NCI-H2171 (cell line): ENCODE measurements around the gene OPTC.

Experiments used
- DNase-seq: peaks from one replicate; lab custom pipeline; 2025; lab: John Stamatoyannopoulos, UW

The OPTC gene

DNA sequence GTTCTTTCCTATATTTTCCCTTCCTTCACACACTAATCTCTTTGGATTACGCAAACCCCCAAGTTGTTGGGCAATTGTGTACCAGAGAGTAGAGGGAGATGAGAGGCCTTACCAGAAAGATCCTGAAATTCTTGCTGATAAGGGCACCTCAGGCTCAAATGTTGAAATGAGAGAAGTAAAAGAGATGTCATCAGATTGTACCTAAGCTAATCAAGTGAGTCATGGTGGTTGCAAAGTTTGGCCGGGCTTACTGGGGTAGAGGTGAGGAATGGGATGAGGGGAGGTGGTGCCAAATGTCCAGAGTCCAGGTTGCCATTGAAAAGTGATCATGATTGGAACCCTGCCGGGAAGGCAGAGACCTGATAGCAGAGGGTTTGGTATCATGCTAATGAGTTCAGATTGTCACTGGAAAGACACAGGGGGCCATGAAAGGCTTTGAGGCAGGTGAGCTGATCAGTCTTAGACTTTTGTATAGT lies 43.1 kb downstream of the OPTC start:
- no peak for DNase-seq

DNA sequence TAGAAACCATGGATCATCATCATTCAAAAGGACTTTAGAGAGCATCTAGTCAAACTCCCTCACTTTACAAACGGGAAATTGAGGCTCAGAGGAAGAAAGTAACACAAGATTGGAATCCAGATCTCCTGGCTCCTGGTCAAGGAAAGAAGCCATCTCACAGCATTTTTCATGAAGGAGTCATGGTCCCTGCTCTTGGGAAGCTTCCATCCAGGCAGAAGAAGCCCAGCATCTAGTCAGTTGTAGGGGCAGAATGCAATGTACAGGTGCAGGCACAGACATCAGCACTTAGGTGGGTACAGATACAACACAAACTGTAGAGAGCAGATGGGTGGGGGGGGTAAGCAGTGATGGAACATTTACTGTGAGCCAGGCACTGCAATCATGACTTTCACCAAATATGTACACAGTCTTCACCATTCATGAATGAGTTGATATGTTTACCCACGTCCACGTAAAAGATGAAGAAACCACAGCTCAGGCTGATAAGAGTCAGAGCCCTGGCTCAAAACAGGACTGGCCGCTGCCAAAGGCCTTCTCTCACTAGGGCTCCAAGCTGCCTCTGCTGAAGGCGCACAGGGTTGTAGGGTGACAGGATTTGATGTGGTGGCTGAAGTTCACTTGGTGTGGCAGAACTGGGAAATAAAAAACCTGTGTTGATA lies 44.0 kb downstream of the OPTC start:
- DNase-seq, result no peak

DNA sequence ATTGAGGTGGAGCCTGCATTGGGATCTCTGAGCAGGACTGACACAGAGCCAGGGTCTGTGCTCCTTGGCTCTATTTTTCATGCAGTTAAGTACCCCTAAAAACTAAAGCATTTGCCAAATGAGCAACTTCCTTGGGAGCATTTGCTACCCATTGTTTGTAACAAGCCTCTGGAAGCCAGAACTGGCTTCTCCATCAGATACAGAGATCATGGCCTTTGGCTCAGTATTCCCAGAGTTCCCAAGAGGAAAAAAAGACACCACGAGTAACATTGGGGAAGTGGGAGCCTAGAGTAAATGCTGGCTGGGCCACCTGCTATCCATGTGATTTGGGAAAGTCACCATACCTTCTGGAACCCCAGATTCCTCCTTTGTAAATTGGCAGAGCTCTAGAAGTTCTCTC lies 44.8 kb downstream of the OPTC start:
- DNase-seq, result no peak

DNA sequence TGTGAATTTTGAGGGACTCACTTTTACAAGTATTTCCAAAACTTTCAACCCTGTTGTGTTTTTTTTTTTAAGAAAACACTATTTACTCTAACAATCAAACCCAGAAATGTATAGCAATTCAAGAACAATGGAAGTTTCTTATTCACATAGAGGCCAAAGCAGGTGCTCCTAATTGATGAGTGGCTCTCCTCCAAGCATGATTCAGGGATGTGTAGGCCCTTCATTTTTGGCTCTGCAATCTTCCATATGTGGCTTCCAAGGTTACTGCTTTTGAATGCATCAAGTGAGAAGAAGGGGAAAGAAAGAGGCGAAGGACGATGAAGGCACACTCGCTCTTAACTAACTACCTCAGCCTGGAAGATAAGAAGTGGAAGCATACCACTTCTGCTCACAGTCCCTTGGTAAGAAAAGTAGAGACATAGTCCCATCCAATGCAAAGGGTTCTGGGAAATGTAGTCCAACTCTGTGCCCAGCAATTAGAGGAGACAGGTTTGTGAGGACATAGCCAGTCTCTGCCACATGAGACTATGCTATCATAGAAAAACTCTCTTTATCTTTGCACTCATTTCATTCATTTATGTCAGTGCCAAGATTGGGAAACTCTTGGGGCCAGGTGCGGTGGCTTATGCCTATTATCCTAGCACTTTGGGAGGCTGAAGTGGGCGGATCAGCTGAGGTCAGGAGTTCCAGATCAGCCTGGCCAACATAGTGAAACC lies 46.0 kb downstream of the OPTC start:
- DNase-seq, result no peak

DNA sequence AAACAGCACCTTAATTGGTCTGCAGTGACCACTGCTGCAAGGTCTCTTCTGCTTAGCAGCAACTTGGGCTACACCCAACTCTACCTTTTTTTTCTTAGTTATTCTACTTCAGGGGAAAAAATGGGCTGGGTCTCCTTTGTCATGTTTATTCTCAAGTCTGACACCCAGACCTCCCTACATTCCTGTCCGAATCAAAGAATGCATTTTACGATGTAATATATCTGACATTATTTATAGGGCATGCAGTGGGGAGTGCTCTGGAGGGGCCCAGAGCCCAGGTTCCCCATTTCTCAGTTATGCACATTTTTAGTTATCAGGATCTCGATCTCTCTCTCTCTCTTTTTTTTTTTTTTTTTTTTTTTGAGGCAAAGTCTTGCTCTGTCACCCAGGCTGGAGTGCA lies 50.5 kb downstream of the OPTC start:
- DNase-seq, result no peak

DNA sequence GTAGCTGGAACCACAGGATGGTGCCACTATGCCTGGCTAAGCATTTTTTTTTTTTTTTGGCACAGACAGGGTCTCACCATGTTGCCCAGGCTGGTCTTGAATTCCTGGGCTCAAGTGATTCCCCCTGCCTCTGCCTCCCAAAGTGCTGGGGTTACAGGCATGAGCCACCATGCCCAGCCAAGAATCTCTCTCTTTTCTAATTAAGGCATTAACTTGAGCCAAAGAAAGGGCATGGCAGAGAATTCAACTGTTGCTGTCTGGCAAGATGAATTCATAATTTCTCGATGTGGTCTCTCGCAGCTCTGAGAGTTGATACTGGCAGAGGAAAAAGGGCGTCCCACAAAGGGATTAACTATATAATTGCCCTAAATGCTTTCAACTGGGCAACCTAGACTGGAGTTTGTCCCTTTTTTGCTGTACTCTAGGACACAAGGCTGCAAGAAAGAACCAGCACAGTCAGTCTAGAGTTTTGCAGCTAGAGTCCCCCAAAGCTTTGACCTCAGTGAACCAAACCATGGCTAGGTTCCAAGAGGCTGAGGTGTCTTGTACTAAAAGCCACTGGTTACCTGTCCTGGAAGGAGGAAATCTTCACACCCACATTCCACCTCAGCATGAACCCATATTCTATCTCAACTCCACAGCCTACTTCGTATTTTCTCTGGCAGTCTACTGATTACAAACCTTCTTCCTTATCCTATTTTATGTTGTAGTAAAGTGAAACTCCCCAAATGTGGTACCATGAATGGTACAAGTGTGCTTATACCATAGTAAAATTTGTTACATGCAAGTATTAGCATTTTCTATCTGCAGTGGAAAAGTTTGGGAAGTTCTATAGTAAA lies 51.2 kb downstream of the OPTC start:
- DNase-seq, result no peak

DNA sequence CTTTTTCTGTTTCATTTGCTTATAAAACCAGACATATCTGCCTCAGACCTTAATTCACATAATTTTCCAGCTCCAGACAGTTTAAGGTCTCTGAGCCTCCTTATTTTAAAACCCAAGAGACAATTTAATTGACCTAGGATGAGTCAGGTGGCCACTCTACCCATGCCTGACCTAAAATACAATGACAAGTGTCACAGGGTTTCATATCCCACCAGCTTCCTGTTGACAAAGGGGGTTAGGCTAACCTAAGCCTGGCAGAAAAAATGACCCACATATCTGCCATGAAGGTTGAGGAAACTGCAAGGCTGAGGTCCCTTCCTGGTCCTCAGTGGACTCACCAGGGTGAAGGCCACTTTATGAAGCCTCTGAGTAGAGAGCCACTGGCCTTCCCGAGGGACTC lies 52.3 kb downstream of the OPTC start:
- no peak for DNase-seq

DNA sequence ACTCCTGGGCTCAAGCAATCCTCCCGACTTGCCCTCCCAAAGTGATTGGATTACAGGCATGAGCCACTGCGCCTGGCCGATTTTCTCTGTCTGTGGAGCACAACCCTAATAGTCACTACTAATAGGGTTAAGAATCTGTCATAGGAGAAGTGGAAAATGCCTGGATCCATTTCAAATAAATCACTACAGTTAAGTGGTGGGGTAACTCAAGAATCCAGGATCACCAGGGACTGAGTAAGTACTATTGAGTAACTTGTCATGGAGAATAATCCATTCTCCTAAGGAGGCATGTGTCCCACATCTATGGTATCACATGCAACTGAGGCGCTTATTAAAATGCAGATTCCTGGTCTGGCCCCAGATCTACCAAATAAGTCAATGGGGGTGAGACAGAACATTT lies 53.2 kb downstream of the OPTC start:
- DNase-seq, result no peak

DNA sequence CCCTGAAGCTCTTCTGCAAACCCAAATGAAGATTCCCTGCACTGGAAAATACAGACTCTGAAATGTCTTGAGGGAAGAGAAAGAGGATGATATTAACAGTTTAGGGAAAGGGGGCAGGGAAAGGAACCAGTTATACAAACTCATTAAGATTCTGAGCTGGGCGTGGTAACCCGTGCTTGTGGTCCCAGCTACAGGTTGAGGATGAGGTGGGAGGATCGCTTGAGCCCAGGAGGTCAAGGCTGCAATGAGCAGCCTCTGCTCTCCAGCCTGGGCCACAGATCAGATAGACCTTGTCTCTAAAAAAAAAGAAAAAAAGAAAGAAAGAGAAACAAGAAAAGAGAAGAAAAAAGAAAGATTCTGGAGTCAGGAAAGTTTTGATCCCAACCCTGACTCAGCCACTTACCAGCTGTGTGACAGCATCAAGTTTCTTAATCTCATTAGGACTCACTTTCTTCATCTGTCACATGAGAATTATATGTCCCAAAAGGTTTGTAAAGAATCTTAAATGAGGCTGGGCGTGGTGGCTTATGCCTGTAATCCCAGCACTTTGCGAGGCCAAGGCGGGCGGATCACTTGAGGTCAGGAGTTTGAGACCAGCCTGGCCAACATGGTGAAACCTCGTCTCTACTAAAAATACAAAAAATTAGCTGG lies 53.9 kb downstream of the OPTC start:
- no peak for DNase-seq

DNA sequence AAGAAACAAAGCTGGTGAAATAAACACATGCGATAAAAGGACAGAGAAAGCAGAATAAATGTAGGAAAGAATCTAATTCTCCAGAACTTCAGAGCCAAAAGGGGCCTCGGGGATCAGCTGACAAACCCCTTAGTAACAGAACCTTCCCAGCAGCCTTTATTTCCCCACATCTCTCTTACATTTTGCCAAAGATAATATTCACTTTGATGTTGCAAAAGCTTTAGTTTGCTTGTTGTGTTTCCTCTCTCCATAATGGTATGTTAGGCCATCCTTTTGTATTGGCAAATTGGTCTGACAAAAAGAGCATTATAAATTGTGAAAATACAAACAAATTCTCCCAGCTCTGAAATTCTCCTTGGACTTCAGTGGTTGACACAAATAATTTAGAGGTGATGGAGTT lies 54.9 kb downstream of the OPTC start:
- no peak for DNase-seq

DNA sequence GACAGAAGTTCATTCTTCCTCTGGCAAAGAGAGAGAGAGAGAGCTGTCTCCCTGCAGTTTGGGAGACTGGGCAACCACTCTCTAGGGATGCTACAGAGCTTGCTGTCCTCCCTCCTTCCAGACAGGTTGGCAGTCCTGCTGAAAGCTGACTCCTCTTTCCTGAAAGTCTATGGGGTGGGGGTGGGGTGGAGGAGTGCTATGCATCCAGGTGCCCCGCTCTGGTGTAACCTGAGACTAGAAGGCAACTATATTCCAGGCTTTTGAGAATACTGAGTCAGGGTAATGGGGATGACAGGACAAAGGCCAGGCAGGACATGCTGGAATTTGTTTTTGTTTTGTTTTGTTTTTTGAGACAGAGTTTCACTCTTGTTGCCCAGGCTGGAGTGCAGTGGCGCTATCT lies 55.4 kb downstream of the OPTC start:
- peak; percentile 52 for DNase-seq

DNA sequence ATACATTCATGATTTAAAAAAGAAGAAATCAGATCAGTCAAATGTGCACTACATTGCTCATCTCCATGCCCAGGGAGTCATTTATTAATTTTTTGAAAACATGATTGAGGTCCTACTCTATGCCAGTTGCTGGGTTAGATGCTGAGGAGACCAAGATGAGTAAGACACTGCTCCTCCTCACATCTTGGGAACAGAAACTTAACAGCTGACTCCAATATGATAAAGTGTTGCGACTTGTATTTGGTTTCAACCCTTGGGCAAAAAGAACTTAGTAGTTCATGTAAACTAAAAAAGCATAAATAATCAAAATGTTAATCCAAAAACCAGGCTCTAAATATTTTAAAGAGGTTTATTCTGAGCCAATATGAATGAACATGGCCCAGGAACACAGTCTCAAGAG lies 56.9 kb downstream of the OPTC start:
- DNase-seq, result no peak

DNA sequence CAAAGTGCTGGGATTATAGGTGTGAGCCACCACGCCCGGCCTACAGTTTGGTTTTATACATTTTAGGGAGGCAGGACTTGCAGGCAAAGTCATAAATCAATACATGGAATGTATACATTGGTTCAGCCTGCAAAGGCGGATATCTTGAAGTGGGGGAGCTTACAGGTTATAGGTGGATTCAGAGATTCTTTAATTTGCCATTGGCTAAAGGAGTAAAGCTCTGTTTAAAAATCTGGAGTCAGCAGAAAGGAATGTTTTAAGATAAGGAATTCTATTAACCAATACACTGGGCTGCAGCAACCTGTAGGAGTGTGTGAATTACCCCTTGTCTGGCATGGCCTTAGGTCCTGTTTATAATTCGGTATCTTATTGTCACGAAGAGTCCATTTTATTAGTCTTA lies 57.6 kb downstream of the OPTC start:
- no peak for DNase-seq

DNA sequence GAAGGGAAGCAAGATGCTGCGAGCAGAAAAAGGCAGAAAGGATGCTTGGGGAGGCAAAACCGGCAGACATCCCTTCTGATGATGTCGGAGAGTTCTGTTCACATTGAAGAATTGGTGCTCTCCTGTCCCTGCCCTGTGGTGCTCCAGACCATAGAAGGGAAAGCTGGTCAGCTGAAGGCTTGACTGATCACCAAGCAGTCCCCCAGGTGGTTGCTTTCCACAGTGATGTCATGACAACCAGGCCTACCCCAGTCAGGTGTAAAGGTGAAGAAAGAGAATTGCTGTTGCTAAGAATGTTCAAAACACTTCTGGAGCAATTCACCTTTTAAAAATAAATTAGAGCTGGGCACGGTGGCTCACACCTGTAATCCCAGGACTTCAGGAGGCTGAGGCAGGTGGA lies 59.5 kb downstream of the OPTC start:
- no peak for DNase-seq

DNA sequence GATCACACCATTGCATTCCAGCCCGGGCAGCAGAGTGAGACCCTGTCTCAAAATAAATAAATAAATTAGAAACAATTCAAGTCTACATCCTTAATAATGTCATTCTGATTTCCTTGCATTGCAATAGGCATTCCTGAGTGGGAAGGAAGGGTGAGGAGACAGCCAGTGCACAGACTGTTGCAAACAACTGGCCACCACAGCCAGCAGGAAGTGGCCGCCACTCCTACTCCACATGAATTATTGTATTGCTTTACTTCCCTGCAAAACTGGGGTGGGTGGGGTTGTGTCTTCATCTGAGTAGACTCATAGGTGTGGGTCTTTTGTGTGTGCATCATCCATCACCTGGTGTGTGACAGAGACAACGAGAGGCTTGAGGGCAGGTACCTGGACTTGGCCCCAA lies 60.1 kb downstream of the OPTC start:
- DNase-seq, result no peak

DNA sequence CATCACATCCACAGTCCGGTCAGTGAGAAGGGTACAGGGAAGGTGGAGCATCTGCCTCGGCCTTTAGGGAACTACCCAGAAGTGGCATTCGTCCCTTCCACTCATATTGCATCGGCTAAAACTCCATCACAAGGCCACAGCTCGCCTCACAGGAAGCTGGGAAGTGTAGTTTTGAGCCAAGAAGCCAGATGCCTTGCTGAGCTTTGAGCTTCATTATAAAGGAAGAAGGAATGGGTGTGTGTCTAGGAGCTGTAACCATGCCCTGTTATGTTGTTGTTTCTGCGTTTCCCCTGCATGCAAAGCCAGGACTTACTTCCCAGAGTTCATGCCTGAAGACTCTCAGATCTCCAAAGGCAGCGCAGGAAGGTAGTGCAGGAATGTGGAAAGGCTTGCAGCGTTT lies 61.1 kb downstream of the OPTC start:
- no peak for DNase-seq

DNA sequence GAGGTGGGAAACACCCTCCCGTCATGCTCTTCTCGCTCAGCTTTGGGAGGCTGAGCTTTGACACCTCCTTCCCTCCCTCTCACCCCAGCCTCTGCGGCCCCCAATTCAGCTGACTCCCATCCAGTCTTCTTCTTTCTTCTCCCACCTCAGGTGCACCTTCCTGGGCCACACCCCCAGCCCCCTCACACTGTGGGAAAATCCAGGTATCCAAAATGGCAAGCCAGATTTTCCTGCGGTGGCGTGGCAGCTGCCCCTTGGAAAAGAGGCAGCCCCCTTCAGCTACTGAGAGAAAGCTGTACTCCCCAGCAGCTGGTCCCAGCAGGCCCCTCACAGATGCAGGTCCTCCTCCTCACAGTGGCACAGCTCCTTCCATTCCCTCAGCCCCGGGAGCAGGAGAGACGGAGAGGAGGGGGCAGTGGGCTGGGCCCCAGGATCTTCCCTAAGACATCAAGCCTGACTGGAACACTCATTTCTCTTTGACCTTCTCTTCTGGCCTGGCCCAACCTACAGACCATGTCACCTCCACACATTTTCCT lies 61.6 kb downstream of the OPTC start:
- DNase-seq, result no peak

DNA sequence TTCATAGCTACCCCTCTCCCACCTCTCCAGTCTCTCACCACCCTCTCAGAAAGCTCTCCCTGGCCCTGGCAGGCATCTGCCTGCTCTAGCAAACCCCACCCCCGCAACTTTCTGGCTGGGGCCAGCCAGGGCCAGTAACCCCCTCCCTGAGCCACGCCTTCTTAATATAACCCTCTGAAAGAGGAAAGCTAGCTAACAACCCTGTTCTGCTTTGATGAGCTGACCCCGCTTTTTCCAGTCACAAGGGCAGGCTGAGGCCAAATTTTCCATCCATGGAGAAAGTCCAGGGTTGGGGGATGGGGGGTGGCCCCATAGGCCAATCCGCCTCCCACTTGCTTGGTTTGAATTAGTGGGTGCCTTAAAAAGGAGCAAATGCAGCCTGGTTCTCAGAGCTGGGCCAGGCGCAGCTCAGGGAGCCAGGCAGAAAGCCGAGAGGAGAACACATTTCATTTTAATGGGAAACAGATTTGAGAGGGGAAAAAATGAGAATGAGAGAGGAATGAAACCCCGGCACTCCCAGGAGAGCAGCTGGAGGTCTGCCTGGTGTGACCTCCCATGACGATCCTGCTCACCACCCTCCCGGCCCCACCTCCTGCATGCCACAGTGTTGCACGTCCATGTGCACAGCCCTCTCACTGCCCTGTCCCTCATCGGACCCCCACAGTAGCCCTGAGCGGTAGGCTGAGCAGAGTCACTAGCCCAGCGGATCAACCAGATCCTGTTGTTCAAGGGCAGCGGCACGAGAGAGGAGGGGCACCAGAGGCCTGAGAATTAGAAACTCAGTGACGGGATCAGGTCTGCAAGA lies 62.3 kb downstream of the OPTC start:
- DNase-seq, result no peak

DNA sequence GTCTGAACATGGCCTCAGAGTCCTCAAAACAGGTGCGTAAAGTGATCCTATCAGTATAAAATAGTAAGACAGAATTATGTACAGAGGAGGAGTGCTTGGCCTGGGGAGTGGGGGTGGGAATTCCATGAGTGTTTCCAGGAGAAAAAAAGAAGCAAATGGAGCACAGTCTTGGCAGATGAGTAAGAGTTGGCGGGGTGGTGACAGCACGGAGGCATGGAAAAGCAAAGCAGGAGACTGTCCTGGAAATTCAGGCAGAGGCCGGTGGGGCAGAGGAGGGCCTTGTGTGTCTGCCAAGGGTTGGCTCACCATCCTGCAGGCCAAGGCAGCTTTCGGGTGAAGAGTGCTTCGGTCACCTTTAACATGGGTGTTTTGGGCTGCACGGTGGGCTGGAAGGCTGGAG lies 63.4 kb downstream of the OPTC start:
- DNase-seq, result no peak

DNA sequence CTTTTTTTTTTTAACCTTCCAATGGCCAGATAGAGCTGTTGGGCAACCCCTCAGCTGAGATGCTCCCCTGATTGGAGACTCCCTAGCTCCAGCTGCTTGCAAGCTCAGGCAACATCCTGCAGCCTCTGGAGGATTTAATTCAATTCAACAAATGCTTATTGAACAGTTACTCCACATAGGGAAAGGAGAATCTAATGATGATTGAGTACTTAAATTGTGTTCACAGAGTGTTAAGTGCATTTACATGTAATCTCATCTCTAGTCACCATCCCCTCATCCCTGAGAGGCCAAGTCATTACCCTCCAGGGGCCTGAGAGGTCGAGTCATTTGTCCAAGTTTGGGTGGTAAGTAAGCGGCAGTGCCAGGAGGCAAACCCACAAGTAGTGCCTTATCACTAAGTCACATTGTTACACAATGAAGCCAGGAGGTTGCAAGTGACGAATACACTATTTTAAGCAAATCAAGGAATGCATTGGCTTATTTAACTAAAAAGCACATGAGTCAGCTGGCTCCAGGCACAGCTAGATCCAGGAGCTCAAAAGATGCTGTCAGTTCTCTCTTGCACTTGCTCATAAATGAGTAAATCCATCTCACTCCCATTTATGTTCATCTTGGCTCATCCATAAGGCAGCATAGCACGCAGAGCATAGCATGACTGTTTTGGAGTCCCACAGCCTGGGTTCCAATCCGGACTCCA lies 64.3 kb downstream of the OPTC start:
- no peak for DNase-seq
